ENCODE data around the gene GPC1.

GPC1 gene

DNA sequence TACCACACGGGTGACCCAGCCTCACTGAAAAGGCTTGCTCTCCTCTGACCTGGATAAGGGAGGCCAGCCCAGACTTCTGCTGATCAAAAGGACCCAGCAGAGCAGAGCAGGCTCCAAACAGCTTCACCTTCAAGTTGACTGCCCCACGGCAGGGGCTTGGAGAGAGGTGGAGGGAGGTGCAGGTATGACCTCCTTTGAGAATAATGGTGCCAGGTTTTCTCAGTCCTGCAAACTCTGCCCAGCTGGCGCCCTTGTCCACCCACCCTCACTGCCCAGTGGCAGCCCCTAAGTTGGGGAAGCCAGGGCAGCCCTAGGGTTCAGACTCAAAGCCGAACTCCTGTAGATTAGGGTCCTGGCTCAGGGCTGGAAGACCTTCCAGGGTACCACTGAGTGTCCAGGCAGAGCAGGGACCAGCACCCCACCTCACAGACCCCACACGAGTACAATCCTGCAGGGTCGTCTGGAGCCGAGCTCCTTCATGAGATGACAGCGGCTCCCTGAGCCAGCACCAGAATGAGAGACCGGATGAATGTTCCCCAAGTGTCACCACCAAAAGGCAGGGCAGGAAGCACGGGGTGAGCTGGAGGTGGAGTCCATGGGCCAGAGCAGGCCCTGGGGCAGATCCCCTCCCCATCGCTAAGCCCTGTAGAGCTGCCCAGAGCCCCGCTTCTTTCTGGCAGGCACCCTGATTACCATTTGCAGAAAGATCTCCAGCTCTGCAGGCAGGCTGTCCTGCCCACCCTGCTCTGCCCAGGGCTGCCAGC is 3.6 kb upstream of the GPC1 start:
- no peak for DNase-seq (ENCODE audit: low read depth)
- H3K4me3 ChIP-seq (ENCODE audit: control insufficient read depth, low read depth, low read length) = no peak overlapping the region

DNA sequence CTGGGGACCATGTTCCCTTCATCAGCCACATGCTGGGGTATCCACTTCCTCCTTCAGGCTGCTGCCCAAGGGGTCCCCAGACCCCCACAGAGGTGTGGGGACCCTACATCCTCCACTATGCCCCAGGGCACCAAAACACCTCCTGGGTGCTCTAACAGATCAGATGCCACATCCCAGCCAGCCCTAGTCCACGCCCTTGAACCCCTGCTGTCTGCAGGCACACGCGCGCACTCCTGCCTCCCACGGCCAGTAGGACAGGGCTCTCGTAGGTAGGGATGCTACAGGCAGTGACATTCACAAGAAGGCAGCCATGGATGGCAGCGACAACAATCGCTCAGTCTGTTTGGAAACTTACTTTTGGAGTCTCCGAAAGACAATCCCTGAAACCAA is 3.0 kb upstream of the GPC1 start:
- no peak for DNase-seq (ENCODE audit: low read depth)
- TF ChIP-seq, protein P1, sequence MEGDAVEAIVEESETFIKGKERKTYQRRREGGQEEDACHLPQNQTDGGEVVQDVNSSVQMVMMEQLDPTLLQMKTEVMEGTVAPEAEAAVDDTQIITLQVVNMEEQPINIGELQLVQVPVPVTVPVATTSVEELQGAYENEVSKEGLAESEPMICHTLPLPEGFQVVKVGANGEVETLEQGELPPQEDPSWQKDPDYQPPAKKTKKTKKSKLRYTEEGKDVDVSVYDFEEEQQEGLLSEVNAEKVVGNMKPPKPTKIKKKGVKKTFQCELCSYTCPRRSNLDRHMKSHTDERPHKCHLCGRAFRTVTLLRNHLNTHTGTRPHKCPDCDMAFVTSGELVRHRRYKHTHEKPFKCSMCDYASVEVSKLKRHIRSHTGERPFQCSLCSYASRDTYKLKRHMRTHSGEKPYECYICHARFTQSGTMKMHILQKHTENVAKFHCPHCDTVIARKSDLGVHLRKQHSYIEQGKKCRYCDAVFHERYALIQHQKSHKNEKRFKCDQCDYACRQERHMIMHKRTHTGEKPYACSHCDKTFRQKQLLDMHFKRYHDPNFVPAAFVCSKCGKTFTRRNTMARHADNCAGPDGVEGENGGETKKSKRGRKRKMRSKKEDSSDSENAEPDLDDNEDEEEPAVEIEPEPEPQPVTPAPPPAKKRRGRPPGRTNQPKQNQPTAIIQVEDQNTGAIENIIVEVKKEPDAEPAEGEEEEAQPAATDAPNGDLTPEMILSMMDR (conservative IDR thresholded peaks at IDR 0.05; ENCODE audit: control insufficient read depth, insufficient read depth, low read depth, low read length) = no peak
- no peak overlapping the region for H3K4me3 ChIP-seq (ENCODE audit: control insufficient read depth, low read depth, low read length)

More for the DNA sequence above, 3.6 kb upstream of the GPC1 start:
- TF ChIP-seq, protein P1 (conservative IDR thresholded peaks at IDR 0.05; ENCODE audit: control insufficient read depth, insufficient read depth, low read depth, low read length) = no peak

DNA sequence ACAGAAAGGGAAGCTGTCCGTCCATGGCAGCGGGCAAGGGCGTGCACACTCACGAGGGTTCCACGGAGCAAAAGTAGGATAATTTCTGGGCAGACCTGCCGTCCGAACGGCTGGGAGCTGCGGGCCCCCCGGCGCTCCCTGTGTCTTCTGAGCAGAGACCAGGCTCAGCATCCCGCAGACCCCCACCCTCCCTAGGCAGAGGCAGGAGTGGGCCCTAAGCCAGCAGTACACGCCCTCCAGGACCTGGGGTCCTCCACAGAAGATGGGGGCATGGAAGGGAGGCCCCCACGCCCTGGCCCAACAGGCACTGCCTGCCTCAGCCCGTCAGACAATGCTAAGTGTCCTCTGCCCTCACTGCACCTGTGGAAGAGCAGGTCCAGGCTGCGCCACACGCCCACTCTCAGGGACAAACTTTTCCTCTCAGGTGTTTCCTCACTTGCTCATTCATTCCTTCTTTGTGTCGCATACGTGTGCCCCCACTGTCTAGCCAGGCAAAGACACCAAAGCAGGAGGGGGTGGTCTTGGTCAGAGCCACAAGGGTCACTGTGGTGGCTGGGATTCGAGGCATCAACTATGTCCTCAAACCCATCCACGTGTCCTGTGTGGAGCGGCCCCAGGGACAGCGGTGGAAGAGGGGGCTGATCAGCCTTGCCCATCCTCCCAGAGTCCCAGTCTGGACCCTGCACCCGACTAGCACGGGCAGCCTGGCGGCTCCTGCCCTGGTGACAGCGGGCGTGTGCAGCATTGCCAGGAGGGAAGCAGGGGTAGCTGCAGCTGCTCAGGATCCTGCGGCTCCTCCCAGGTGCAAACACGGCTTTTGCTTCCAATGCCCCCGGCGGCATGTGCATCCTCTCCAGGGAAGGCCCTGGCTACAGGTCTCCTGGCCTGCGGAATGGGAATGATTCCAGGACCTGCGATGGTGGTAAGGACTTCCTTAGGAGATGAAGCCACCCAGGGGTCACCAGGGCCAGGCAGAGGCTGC is 2.4 kb upstream of the GPC1 start:
- H3K4me3 ChIP-seq (ENCODE audit: control insufficient read depth, low read depth, low read length) = no peak overlapping the region
- no peak for DNase-seq (ENCODE audit: low read depth)
- TF ChIP-seq, protein P1 (conservative IDR thresholded peaks at IDR 0.05; ENCODE audit: control insufficient read depth, insufficient read depth, low read depth, low read length) = no peak

DNA sequence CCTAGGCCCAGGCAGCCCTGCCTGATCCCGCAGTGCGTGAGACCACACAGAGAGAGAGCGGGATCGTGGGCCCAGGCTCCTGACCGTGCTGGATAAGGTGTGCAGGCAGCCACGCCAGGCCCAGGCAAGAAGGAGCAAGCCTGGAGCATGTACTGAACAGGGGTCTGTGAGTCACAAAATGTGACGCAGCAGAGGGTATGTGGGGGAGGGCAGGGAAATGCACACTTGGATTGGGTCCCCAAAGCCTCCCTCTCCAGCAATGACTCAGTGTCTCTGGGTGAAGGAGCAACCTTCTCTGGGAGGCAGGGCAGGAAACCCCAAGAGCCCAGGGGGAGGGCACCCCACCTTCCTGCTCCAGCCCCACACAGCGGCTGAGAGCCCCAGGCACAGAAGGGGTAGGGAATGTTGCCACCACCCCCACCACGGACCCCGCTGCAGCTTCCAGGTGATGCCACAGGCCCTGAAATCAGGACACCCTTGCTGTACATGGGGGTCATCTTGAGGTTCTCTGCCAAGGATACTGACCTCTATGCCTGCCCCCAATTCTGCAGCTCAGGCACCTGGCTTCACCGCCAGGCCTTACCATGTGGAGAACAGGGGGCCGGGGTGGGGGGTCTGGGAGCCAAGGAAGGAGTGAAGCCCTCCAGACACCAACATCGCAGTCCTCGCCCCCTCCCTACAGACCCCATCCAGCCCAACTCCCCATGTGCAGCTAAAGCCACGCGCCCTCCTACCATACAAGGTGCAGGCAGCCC is 1.3 kb upstream of the GPC1 start:
- DNase-seq (ENCODE audit: low read depth) = peak; percentile 99
- TF ChIP-seq, protein P1 (conservative IDR thresholded peaks at IDR 0.05; ENCODE audit: control insufficient read depth, insufficient read depth, low read depth, low read length) = no peak
- peak overlapping the region; percentile 63 for H3K4me3 ChIP-seq (ENCODE audit: control insufficient read depth, low read depth, low read length)

DNA sequence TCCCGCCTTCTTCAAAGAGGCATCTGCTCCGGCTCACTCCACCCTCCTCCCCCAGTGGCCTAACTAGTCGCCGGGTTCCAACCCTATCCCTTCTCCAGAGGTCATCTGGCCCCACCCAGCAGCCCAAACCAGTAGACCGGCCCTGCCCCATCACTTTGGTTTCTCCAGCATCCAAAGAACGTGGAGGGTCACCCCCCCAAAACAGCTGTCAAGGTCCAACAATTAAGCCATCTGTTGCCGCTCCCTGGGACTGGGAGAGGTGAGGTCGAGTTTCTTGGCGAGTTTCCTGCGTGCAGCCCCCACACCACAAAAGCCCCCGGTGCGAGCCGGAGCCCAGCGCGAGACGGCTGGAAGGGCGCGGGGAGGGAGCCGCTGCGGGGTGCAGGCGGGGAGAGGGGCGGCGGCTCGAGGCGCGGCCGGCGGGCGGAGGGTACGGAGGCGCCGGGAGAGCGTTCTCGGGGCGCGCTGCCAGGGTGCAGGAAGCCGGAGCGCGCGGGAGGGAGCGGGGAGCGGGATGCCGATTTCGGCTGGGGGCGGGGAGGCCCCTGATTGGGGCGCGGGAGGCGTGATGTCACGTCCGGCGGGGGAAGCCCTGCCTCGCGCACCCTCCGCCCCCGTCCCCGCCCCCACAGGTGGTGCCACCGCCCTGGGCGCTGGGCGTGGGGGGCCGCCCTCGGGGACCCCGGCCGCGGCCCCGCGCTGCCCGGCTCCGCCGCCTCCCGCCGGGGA is 571 bp upstream of the GPC1 start:
- DNase-seq (ENCODE audit: low read depth) = peak; percentile 90
- TF ChIP-seq, protein P1 (conservative IDR thresholded peaks at IDR 0.05; ENCODE audit: control insufficient read depth, insufficient read depth, low read depth, low read length) = no peak
- H3K4me3 ChIP-seq (ENCODE audit: control insufficient read depth, low read depth, low read length) = peak overlapping the region; percentile 63
